H9 (cell line): ENCODE results near the gene ACRV1. TPM values are rescaled to one million over a fixed set of nuclear protein-coding genes. Genes with fewer than 3 reads are reported as not detected.

ENCODE experiments used
- DNase-seq: peaks from one replicate; pipeline ENCODE4 v3.0.0-alpha.2; 2017
- H2AFZ ChIP-seq: one replicate; pipeline ENCODE4 v1.6.1; 2013; ENCODE audit warnings: mild to moderate bottlenecking, low read length, control low read depth, moderate library complexity
- H2AK5ac ChIP-seq: 2 replicates; pipeline ENCODE4 v1.6.1; 2013; ENCODE audit warnings: low read length, control low read depth, mixed read lengths; ENCODE audit not compliant: insufficient read length
- H2BK120ac ChIP-seq: one replicate; pipeline ENCODE4 v1.6.1; 2013; ENCODE audit warnings: low read depth, mild to moderate bottlenecking, low read length, control low read depth, inconsistent platforms; ENCODE audit not compliant: poor library complexity, severe bottlenecking
- H2BK12ac ChIP-seq: 2 replicates; pipeline ENCODE4 v1.6.1; 2013; ENCODE audit warnings: low read length, control low read depth, mixed read lengths, low read depth; ENCODE audit not compliant: insufficient read length
- H2BK15ac ChIP-seq: 2 replicates; pipeline ENCODE4 v1.6.1; 2013; ENCODE audit warnings: low read depth, low read length, control low read depth
- H2BK20ac ChIP-seq: one replicate; pipeline ENCODE4 v1.6.1; 2013; ENCODE audit warnings: low read depth, mild to moderate bottlenecking, low read length, control low read depth, inconsistent platforms; ENCODE audit not compliant: poor library complexity, severe bottlenecking
- H2BK5ac ChIP-seq: 2 replicates; pipeline ENCODE4 v1.6.1; 2013; ENCODE audit warnings: low read length, control low read depth, mixed read lengths; ENCODE audit not compliant: insufficient read length
- H3K14ac ChIP-seq: 2 replicates; pipeline ENCODE4 v1.6.1; 2013; ENCODE audit warnings: low read length, control low read depth; ENCODE audit not compliant: insufficient read depth
- H3K18ac ChIP-seq: 2 replicates; pipeline ENCODE4 v1.6.1; 2013; ENCODE audit warnings: low read depth, mild to moderate bottlenecking, mixed read lengths, low read length, control low read depth; ENCODE audit not compliant: insufficient read length
- H3K23ac ChIP-seq: 2 replicates; pipeline ENCODE4 v1.6.1; 2013; ENCODE audit warnings: low read length, control low read depth, mixed read lengths, low read depth; ENCODE audit not compliant: insufficient read length
- H3K23me2 ChIP-seq: 2 replicates; pipeline ENCODE4 v1.6.1; 2013; ENCODE audit warnings: low read depth, mild to moderate bottlenecking, mixed read lengths, low read length, control low read depth; ENCODE audit not compliant: insufficient read length, poor library complexity, severe bottlenecking
- H3K27ac ChIP-seq: 2 replicates; pipeline ENCODE4 v1.5.1; 2013; ENCODE audit warnings: low read length, control low read depth, mixed read lengths, low read depth; ENCODE audit not compliant: insufficient read length
- H3K27me3 ChIP-seq: 2 replicates; pipeline ENCODE4 v1.6.1; 2013; ENCODE audit warnings: low read length, control low read depth, inconsistent platforms; ENCODE audit not compliant: insufficient read depth
- H3K4ac ChIP-seq: 2 replicates; pipeline ENCODE4 v1.6.1; 2013; ENCODE audit warnings: low read depth, mild to moderate bottlenecking, control low read depth, inconsistent platforms, low read length, moderate library complexity
- H3K4me1 ChIP-seq: 2 replicates; pipeline ENCODE4 v1.6.1; 2013; ENCODE audit warnings: low read length, control low read depth, inconsistent platforms; ENCODE audit not compliant: insufficient read depth
- H3K4me2 ChIP-seq: 2 replicates; pipeline ENCODE4 v1.6.1; 2013; ENCODE audit warnings: low read length, control low read depth, mixed read lengths; ENCODE audit not compliant: insufficient read length, insufficient read depth
- H3K56ac ChIP-seq: 2 replicates; pipeline ENCODE4 v1.6.1; 2013; ENCODE audit warnings: low read depth, mild to moderate bottlenecking, mixed read lengths, low read length, control low read depth; ENCODE audit not compliant: insufficient read length
- H3K79me1 ChIP-seq: 2 replicates; pipeline ENCODE4 v1.6.1; 2013; ENCODE audit warnings: low read depth, mild to moderate bottlenecking, moderate library complexity, low read length, control low read depth, inconsistent platforms; ENCODE audit not compliant: insufficient read depth, poor library complexity, severe bottlenecking
- H3K79me2 ChIP-seq: 2 replicates; pipeline ENCODE4 v1.6.1; 2013; ENCODE audit warnings: low read length, control low read depth, inconsistent platforms; ENCODE audit not compliant: insufficient read depth
- H3K9ac ChIP-seq: 2 replicates; pipeline ENCODE4 v1.6.1; 2013; ENCODE audit warnings: low read length, control low read depth, mixed read lengths; ENCODE audit not compliant: insufficient read length; ENCODE audit errors: extremely low read depth
- H3K9me3 ChIP-seq: one replicate; pipeline ENCODE4 v1.6.1; 2013; ENCODE audit warnings: low read depth, low read length, inconsistent platforms; ENCODE audit not compliant: control insufficient read depth
- H3T11ph ChIP-seq: one replicate; pipeline ENCODE4 v1.6.1; 2013; ENCODE audit warnings: mild to moderate bottlenecking, low read length, control low read depth, inconsistent platforms
- H4K20me1 ChIP-seq: one replicate; pipeline ENCODE4 v1.6.1; 2013; ENCODE audit not compliant: control insufficient read depth, insufficient read length, insufficient read depth
- H4K5ac ChIP-seq: 2 replicates; pipeline ENCODE4 v1.6.1; 2013; ENCODE audit warnings: low read depth, mild to moderate bottlenecking, mixed read lengths, low read length, control low read depth; ENCODE audit not compliant: insufficient read length
- H4K8ac ChIP-seq: replicated peaks from 2 replicates; pipeline ENCODE4 v1.6.1; 2013; ENCODE audit warnings: low read length, control low read depth, mixed read lengths, low read depth; ENCODE audit not compliant: insufficient read length
- H4K91ac ChIP-seq: 2 replicates; pipeline ENCODE4 v1.6.1; 2013; ENCODE audit warnings: low read depth, mild to moderate bottlenecking, moderate library complexity, mixed read lengths, low read length, control low read depth; ENCODE audit not compliant: insufficient read length
- H3K27ac Mint-ChIP-seq, 3 experiments: 2 replicates in 2 of 3; 3 replicates in 1 of 3; pipeline ENCODE4 v1.8.0; 2020 to 2021; ENCODE audit warnings: mixed read lengths in 3 of 3, mild to moderate bottlenecking in 1 of 3, moderate library complexity in 1 of 3
- H3K27me3 Mint-ChIP-seq: 2 replicates; pipeline ENCODE4 v1.8.0; 2021; ENCODE audit warnings: low read depth, mild to moderate bottlenecking, moderate library complexity, mixed read lengths
- H3K36me3 Mint-ChIP-seq, 3 experiments: 2 replicates in 2 of 3; 3 replicates in 1 of 3; pipeline ENCODE4 v1.8.0; 2020 to 2021; ENCODE audit warnings: low read depth in 3 of 3, mixed read lengths in 3 of 3; ENCODE audit not compliant: insufficient read depth in 1 of 3
- H3K4me1 Mint-ChIP-seq, 2 experiments: 2 replicates each; pipeline ENCODE4 v1.8.0; 2020; ENCODE audit warnings: mixed read lengths in 2 of 2
- H3K4me3 Mint-ChIP-seq, 2 experiments: 2 replicates in 1 of 2; 3 replicates in 1 of 2; pipeline ENCODE4 v1.8.0; 2020 to 2021; ENCODE audit warnings: mild to moderate bottlenecking in 2 of 2, mixed read lengths in 2 of 2, moderate library complexity in 1 of 2
- H3K9me3 Mint-ChIP-seq, 2 experiments: 2 replicates in 1 of 2; 3 replicates in 1 of 2; pipeline ENCODE4 v1.8.0; 2020; ENCODE audit warnings: mild to moderate bottlenecking in 2 of 2, mixed read lengths in 2 of 2, moderate library complexity in 1 of 2
- WGBS: extraction: QIAGEN DNeasy Blood & Tissue Kit; methylation state at CpG from one replicate; pipeline ENCODE4 v1.1.7; 2013; ENCODE audit warnings: missing lambda C conversion rate, low lambda C conversion rate, mixed read lengths; ENCODE audit not compliant: insufficient read length; ENCODE audit errors: extremely low coverage; 5-methylcytosine and 5-hydroxymethylcytosine counted together
- total RNA-seq: library from RNA; stranded (reverse); gene quantifications from 2 replicates; pipeline ENCODE4 v1.2.1, GENCODE V29; 2021
- TF ChIP-seq, protein P1 (sequence below): fragments of 200-600 bp; sonication (generic); conservative IDR thresholded peaks from 3 replicates; pipeline ENCODE4 v1.8.0; 2021; ENCODE audit warnings: antibody characterized with exemption, mild to moderate bottlenecking

Gene ACRV1
- total RNA-seq, 1 experiment from 2014 or later = not detected

DNA sequence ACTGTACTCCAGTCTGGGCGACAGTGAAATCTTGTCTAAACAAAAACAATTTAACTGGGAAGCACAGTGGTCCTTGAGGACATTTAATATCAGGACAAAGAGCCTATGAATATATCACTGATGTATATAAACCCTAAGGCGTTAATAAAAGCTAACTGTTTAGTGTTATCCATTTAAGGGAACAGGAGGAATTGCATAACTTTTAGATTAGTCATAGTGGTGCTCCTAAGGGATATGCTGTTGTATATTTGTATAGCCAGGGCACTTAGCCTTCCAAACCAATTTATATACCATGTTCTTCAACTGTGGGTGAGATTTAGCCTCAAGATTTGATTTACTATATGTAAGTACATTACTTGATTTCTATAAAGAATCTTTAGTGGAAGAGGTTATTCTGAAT, 58.7 kb downstream of the ACRV1 start:
- Histone ChIP-seq H3K9ac (no peak overlapping the region), H3T11ph (no peak overlapping the region), H4K8ac (no peak overlapping the region), H3K14ac (no peak overlapping the region), H2AFZ (no peak overlapping the region), H3K4me2 (no peak overlapping the region), H3K27ac (no peak overlapping the region), H2BK120ac (no peak overlapping the region), H3K4ac (no peak overlapping the region), H2BK15ac (no peak overlapping the region), H4K5ac (no peak overlapping the region), H3K79me1 (no peaks in the 10 kb centered on the region), H4K91ac (no peak overlapping the region), H4K20me1 (no peaks in the 10 kb centered on the region), H2BK5ac (no peak overlapping the region), H3K56ac (no peak overlapping the region), H3K79me2 (peaks cover 2% of the 10 kb centered on the region; the same call in 1 of the 2 replicates), H2AK5ac (no peak overlapping the region), H3K23ac (no peak overlapping the region), H2BK12ac (no peak overlapping the region), H3K4me1 (no peaks in the 10 kb centered on the region), H3K23me2 (no peaks in the 10 kb centered on the region), H3K18ac (no peak overlapping the region), H3K9me3 (no peaks in the 10 kb centered on the region), H2BK20ac (no peak overlapping the region), H3K27me3 (no peaks in the 10 kb centered on the region)
- TF ChIP-seq, protein P1, sequence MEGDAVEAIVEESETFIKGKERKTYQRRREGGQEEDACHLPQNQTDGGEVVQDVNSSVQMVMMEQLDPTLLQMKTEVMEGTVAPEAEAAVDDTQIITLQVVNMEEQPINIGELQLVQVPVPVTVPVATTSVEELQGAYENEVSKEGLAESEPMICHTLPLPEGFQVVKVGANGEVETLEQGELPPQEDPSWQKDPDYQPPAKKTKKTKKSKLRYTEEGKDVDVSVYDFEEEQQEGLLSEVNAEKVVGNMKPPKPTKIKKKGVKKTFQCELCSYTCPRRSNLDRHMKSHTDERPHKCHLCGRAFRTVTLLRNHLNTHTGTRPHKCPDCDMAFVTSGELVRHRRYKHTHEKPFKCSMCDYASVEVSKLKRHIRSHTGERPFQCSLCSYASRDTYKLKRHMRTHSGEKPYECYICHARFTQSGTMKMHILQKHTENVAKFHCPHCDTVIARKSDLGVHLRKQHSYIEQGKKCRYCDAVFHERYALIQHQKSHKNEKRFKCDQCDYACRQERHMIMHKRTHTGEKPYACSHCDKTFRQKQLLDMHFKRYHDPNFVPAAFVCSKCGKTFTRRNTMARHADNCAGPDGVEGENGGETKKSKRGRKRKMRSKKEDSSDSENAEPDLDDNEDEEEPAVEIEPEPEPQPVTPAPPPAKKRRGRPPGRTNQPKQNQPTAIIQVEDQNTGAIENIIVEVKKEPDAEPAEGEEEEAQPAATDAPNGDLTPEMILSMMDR = no peak
- Mint-ChIP-seq H3K36me3 (peaks cover 13 to 54% (median 46%) of the 10 kb centered on the region in 3 experiments), H3K27me3 (no peaks in the 10 kb centered on the region), H3K4me1 (peaks cover 7% of the 10 kb centered on the region in 2 experiments), H3K9me3 (no peaks in the 10 kb centered on the region), H3K4me3 (no peak overlapping the region), H3K27ac (no peak overlapping the region)
- WGBS = no CpG with 5 or more reads among the region's 2 CpGs
- DNase-seq = no peak

Other genes starting within 250 kb of the ACRV1 start
- gene FEZ1, start 184.6 kb downstream of the ACRV1 start, total RNA-seq = 130 and 135 TPM in 2 replicates
- gene EI24, start 111.4 kb downstream of the ACRV1 start, total RNA-seq = 146 and 151 TPM in 2 replicates
- 125 and 128 TPM in 2 replicates for gene STT3A, start 88.0 kb downstream of the ACRV1 start, total RNA-seq
- 119 and 126 TPM in 2 replicates for gene CHEK1, start 55.7 kb downstream of the ACRV1 start, total RNA-seq
- gene PATE1, start 65.4 kb upstream of the ACRV1 start, total RNA-seq = not detected in 2 replicates
- gene PATE2, start 98.0 kb upstream of the ACRV1 start, total RNA-seq = 0.17 and 0.44 TPM in 2 replicates
- gene PATE3, start 107.3 kb upstream of the ACRV1 start, total RNA-seq = not detected in 2 replicates
- gene PATE4, start 152.5 kb upstream of the ACRV1 start, total RNA-seq = not detected in 2 replicates
- gene HYLS1, start 206.8 kb upstream of the ACRV1 start, total RNA-seq = 8.0 and 8.6 TPM in 2 replicates
- 20.0 and 26.9 TPM in 2 replicates for gene PUS3, start 222.4 kb upstream of the ACRV1 start, total RNA-seq
- gene DDX25, start 223.7 kb upstream of the ACRV1 start, total RNA-seq = 6.9 and 7.4 TPM in 2 replicates